ENCODE data around the gene SCN1B.

Gene SCN1B

DNA sequence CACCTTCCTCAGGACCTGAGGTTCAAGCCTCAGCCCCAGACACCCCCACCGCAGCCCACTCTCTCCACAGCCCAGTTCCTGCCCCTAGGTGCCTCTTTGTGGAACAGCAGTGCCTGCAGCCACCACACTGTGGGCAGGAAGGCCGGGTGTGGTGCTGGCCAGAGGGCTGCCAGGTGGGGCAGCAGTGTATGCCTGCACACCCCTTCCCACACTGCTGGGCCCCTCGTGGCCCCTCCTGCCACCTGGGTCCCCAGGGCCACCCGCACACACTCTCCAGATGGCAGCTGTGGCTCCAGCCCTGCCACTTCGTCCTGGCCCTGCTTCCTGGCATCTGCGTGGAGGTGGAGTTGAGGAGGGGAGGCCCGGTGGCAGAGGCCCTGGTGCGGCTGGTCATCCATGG lies 46.4 kb downstream of the SCN1B start:
- no peak for DNase-seq

DNA sequence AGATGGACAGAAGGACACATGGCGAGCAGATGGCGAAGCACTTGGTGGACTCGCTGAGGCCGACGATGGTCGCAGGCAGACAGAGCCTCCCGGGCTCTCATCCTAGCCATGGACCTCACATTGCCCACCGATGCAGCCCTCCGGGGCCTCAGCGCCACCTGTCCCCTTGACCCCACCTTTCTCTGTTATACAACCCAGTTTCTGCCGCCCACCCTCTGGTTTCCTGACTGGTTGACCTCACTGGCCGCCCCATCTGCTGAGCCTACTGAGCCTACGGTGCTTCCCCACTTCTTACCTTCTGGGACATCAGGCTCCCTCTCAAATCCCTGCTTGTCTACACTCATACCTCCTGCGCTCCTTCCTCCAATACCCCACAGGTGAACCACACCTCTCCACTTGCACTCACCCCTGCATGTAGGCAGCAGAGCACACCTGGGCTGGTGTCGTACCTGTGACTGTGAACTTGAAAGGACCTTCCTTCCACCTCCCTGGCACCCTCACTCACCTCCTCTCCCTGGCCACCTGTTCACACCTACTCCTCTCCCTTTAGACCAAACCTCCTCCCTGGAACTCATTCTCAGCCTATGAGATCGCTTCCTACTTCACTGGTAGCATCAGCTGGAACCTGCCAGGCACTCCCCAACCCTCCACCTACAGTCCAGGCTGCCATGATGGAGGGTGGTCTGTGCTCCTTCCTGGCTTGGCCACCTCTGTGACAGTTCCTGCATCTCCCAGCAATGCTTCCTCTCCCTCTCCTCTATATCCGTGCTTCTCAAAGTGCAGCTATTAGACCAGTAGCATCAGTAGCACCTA lies 47.3 kb downstream of the SCN1B start:
- no peak for DNase-seq

DNA sequence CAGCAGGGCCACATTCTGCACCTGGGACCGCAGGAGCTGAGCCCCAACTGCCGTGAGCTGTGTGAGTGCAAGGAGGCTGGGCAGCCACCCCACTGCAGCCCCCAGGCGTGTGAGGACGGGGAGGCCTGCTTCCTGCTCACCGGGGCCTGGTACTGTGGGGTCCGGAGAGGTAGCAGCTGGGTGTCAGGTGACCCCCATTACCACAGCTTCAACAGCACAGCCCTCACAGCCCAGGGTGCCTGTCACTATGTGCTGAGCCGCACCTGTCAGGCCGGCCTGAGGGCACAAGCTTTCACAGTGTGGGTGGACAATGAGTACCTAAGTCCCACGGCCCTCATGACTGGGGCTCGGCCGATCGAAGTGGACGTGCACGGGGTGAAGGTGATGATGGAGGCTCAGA lies 49.6 kb downstream of the SCN1B start:
- DNase-seq: no peak

DNA sequence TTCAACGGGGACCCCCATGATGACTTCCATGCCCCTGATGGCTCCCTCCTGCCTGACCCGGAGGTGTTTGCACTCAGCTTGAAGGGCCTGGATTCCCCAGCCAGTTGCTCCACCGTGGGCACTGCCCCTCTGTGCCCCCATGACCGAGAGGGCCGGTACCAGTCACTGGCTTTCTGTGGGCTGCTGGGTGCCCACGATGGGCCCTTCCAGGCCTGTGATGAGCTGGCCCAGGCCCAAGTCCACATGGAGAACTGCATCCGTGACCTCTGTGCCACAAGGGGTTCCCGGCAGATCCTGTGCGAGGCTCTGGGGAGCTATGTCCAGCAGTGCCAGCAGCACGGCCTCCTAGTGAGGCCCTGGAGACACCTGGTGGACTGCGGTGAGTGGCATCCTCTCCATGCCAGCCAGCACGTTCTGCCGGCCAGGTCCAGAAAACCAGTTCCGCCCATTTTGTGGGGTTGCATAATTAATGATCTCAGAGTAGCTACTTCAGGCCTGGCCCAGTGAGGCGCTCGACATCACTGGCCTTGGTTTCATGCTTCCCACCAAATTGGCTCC lies 50.4 kb downstream of the SCN1B start:
- no peak for DNase-seq

DNA sequence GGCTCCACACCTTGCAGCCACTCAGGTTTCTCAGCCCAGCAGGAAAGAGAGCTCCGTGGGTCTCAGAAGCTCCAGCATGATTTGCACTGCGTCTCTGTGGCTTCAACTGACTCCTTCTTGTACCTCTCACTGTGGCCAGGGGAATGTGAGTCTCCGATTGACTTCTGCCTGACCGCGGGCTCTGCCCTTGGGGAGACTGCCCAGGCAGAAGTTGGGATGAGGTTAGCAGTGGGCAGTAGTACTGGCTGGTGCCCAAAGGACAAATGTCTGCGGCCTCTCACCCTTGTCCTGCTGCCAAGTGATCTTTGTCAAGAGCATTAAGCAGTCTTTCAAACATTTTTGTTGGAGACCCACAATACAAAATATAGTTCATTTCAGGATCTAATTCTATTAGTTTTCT lies 50.9 kb downstream of the SCN1B start:
- no peak for DNase-seq

DNA sequence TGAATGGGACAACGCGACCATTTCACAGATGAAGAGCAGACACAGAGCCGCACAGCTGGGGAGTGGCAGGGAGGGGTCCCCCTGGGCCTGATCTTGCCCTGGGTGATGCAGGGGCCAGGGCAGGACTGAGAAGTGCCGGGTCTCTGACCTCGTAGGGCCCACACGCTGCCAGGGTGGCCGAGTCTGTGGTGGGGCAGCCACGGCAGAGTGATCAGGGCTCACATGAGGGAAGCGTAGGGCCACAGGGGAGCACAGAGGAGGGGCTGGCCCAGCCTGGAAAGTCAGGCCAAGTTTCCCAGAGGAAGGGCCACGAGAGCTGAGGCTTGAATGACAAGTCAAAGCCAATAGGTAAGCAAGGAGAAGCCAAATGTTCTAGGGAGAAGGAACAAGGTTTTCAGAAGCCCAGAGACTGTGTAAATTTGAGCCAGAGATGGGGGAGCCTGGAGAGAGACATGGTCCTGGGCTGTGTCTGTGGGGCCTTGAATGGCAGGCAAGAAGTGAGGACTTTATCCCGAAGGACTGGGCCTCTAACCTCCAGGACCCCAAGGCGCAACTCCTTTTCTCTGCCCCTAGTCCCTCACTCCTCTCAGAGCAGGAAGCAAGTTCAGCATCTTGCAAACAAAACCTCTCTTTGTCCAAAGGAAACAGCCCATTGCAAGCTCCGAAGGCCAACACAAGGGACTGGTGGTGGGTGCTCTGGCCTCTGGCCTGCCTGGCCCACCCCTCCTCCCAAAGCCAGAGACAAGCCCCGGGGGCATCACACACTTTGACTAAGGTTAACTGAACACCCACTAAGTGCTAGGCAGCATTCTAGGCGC lies 53.6 kb downstream of the SCN1B start:
- DNase-seq: no peak

DNA sequence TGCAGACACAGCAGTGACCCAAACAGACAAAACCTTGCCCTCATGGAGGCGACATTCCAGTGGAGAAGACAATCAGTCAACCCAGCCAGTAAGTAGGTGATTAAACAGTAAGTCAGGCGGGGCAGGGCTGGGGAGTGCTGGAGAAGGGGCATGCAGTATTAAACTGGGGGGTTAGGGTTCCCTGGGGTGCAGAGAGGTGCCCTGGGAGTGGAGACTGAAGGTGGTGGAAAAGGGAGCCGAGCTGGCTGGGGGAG lies 54.2 kb downstream of the SCN1B start:
- DNase-seq: no peak

DNA sequence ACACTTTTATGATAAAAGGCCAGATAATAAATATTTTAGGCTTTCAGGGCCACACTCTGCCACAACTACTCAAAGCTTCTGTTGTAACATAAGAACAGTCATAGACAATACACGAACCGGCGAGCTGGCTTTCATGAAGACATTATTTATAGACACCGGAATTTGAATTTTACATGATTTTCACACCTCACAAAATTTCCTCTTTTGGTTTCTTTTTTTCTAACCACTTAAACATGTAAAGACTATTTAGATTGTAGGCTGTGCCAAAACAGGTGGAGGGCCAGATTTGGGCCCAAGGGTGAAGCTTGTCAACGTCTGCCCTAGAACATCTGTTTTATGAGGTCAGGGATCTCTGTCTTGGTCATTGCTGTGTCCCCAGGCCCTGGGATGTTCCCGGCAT lies 55.7 kb downstream of the SCN1B start:
- no peak for DNase-seq

DNA sequence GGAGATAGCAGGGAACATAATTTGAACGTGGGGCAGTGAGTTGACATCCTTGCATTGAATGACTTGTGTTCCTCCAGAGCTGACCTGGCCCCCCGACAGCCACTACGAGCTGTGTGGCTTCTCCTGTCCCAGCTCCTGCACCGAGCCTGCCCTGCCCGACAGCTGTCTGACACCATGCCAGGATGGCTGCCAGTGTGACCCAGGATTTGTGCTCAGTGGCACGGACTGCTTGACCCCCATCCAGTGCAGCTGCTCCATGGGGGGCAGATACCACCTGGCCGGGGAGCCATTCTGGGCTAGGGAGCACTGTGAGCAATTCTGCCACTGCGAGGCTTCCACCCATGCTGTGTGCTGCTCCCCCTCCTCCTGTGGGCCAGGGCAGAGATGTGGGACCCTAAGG lies 56.2 kb downstream of the SCN1B start:
- no peak for DNase-seq

DNA sequence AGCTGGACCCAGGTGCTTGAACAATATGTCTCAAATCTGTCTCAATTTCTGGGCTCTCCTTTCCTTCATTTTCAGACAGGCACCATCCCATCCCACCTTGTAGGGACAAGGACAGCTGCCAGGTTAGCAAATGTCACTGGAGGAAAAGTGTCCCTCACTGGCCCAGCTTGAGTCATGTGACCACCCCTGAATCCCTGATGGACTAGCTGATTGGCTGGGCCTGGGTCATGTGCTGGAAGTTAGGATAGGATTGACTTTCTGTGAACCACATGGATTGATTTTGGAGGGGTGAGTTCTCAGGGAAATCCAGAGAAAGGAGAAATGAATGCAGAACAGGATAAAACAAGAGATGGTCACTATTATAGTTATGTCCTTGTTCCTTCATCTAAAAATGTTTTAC lies 57.1 kb downstream of the SCN1B start:
- no peak for DNase-seq

DNA sequence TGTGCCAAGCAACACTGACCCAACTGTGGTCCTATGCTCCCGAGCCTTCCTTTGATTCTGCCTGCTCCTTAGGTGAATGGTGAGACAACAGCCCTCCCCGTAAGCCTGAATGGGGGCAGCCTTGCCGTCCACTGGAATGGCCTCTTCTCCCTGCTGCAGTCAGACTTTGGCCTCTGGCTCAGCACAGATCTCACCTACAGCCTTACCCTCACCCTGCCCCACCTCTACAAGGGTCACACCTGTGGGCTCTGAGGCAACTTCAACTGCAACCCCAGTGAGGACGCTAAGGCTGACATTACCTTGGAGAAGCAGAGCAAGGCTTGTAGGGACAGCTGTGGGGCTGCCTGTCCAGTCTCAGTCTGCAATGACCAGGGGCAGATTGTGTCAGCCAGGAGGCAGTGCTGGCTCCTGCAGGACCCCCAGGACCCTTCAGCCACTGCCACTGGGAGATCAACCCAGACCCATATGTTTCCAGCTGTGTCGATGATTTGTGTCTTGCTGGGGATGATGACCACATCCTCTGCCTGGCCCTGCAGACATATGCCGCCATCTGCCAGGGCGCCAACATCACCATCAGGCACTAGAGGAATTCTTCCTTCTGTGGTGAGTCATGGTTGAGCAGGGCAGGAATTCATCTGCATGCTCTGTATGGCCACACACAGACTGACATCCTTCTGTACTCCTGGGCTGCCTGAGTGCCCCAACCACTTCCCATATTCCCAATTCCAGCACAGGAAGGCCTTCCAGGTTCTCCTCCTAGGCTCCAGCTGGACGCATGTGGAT lies 58.1 kb downstream of the SCN1B start:
- no peak for DNase-seq

DNA sequence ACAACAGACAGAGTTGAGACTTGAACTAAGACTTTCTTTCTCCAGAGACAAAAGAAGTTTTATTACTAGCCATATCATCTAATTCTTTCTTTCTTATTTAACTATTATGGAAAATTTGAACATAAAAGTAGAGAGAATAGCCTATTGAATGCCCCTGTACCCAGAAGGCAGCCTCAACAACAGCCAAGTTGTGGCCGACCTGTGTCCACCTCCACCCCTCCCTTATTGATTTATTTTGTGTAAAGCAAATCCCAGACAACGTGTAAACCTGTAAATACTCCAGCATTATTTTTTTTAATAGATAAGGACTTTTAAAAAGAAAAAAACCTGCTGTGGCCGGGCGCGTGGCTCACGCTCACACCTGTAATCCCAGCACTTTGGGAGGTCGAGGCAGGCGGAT lies 59.3 kb downstream of the SCN1B start:
- DNase-seq: no peak
